GM23248 (cell line): Measurements from ENCODE around the gene OR10H1. TPM values are rescaled to one million over a fixed set of nuclear protein-coding genes. Genes with fewer than 3 reads are reported as not detected.
"Not testable (repeated sequence)": the region's sequence is repeated elsewhere in the genome, so short reads cannot be mapped to it uniquely, and the experiment has no call there.

Experiments
- DNase-seq: peaks from one replicate; pipeline ENCODE4 v3.0.0-alpha.2; 2015
- H2AFZ ChIP-seq: fragments of 200-600 bp; sonication (generic); 2 replicates; pipeline ENCODE4 v1.6.1; 2016; ENCODE audit warnings: antibody characterized with exemption
- H3F3A ChIP-seq: fragments of 200-600 bp; sonication (generic); 2 replicates; pipeline ENCODE4 v1.6.1; 2016; ENCODE audit warnings: mild to moderate bottlenecking, antibody characterized with exemption, mixed run types; ENCODE audit not compliant: insufficient read depth
- H3K27ac ChIP-seq: fragments of 200-600 bp; sonication (generic); 2 replicates; pipeline ENCODE4 v1.5.1; 2016; ENCODE audit warnings: mild to moderate bottlenecking
- H3K27me3 ChIP-seq: fragments of 200-600 bp; sonication (generic); replicated peaks from 2 replicates; pipeline ENCODE4 v1.6.1; 2016; ENCODE audit warnings: mild to moderate bottlenecking; ENCODE audit not compliant: insufficient read depth
- H3K36me3 ChIP-seq: fragments of 200-600 bp; sonication (generic); 2 replicates; pipeline ENCODE4 v1.6.1; 2016; ENCODE audit warnings: low read depth, mild to moderate bottlenecking
- H3K4me1 ChIP-seq: fragments of 200-600 bp; sonication (generic); 2 replicates; pipeline ENCODE4 v1.6.1; 2016; ENCODE audit warnings: mild to moderate bottlenecking; ENCODE audit not compliant: insufficient read depth
- H3K4me2 ChIP-seq: fragments of 200-600 bp; sonication (generic); one replicate; pipeline ENCODE4 v1.6.1; 2016; ENCODE audit warnings: mild to moderate bottlenecking; ENCODE audit not compliant: unreplicated experiment
- H3K4me3 ChIP-seq: fragments of 200-600 bp; sonication (generic); 2 replicates; pipeline ENCODE4 v1.5.1; 2016; ENCODE audit warnings: mild to moderate bottlenecking
- H3K79me2 ChIP-seq: fragments of 200-600 bp; sonication (generic); 2 replicates; pipeline ENCODE4 v1.6.1; 2016; ENCODE audit warnings: mild to moderate bottlenecking; ENCODE audit not compliant: insufficient read depth
- H3K9ac ChIP-seq: fragments of 200-600 bp; sonication (generic); 2 replicates; pipeline ENCODE4 v1.6.1; 2016; ENCODE audit warnings: mild to moderate bottlenecking
- H3K9me2 ChIP-seq: fragments of 200-600 bp; sonication (generic); 2 replicates; pipeline ENCODE4 v1.6.1; 2016; ENCODE audit warnings: mixed run types, mild to moderate bottlenecking, moderate library complexity; ENCODE audit not compliant: insufficient read depth
- H3K9me3 ChIP-seq: fragments of 200-600 bp; sonication (generic); one replicate; pipeline ENCODE4 v1.6.1; 2017; ENCODE audit warnings: low read depth
- H4K20me1 ChIP-seq: fragments of 200-600 bp; sonication (generic); 2 replicates; pipeline ENCODE4 v1.6.0; 2016; ENCODE audit not compliant: insufficient read depth
- EZH2 ChIP-seq: fragments of 200-600 bp; sonication (generic); IDR thresholded peaks from 2 replicates; pipeline ENCODE4 v1.6.1; 2018; ENCODE audit warnings: antibody characterized with exemption, mild to moderate bottlenecking; ENCODE audit not compliant: insufficient read depth, poor library complexity, severe bottlenecking
- EZH2phosphoT487 ChIP-seq: fragments of 200-600 bp; sonication (generic); IDR thresholded peaks from 2 replicates; pipeline ENCODE4 v1.6.1; 2018; ENCODE audit warnings: antibody characterized with exemption, moderate library complexity, mild to moderate bottlenecking, low read depth; ENCODE audit not compliant: insufficient read depth
- WGBS, 2 experiments: methylation state at CpG; one replicate each; pipeline ENCODE4 v1.1.6; 2015 to 2017; ENCODE audit warnings: low lambda C conversion rate in 2 of 2, low coverage in 1 of 2; ENCODE audit errors: missing lambda C conversion rate in 2 of 2; 5-methylcytosine and 5-hydroxymethylcytosine counted together
- in situ Hi-C: fragments of 300-500 bp; cut with MboI; formaldehyde crosslinking; loops from 2 replicates; pipeline ENCODE4 v1.15.0; 2020
- polyA plus RNA-seq: library from polyadenylated mRNA; unstranded; fragments of >200 nt; fragmentation: Nextera tagmentation; extraction: Ambion mirVana; gene quantifications from 2 replicates; pipeline ENCODE4 v1.2.1, GENCODE V29; 2016
- total RNA-seq: library from RNA; depleted of rRNA; stranded (reverse); fragments of >200 nt; shearing (Covaris generic); gene quantifications from 2 replicates; pipeline ENCODE4 v1.2.3, GENCODE V29; 2014

The OR10H1 gene
- total and polyA plus RNA-seq, 2 experiments from 2014 or later: not detected

GRCh38 chr19:15787611-15788155 is 27.8 kb downstream of the OR10H1 start, which contains the start of gene OR10H5:
Gene OR10H5, plus strand, starts transcription at chr19:15787661. Its CDS starts 6,388 bp downstream, at chr19:15794049.
- no peaks in the 10 kb centered on the region for H3K4me1 ChIP-seq
- DNase-seq: no peak
- in situ Hi-C loops: no loop called here

GRCh38 chr19:15782896-15783295 is 32.6 kb downstream of the OR10H1 start:
- H3K4me2 ChIP-seq, H3K4me3 ChIP-seq, H3K4me1 ChIP-seq, H3K36me3 ChIP-seq, DNase-seq, H2AFZ ChIP-seq, H3K79me2 ChIP-seq, H3K27me3 ChIP-seq, H3K9ac ChIP-seq, H4K20me1 ChIP-seq, H3F3A ChIP-seq, H3K9me3 ChIP-seq, H3K27ac ChIP-seq, H3K9me2 ChIP-seq, in situ Hi-C loops: not testable (repeated sequence)
- 25 to 29% methylated on average over 7 of the region's 7 CpGs for WGBS, 2 experiments

More at GRCh38 chr19:15787611-15788155, 27.8 kb downstream of the OR10H1 start, which contains the start of gene OR10H5:
- TF ChIP-seq EZH2: no peak
- no peak for TF ChIP-seq EZH2phosphoT487
- Histone ChIP-seq H3K79me2 (no peaks in the 10 kb centered on the region), H4K20me1 (no peaks in the 10 kb centered on the region), H3K4me3 (no peak within 1 kb of the TSS), H2AFZ (no peak within 1 kb of the TSS), H3K4me2 (no peak within 1 kb of the TSS), H3K27ac (no peak within 1 kb of the TSS), H3K9ac (no peak within 1 kb of the TSS), H3K9me2 (no peaks in the 10 kb centered on the region), H3F3A (no peaks in the 10 kb centered on the region), H3K9me3 (no peaks in the 10 kb centered on the region), H3K36me3 (no peaks in the 10 kb centered on the region), H3K27me3 (no peaks in the 10 kb centered on the region)
- 18 to 21% methylated on average over 6 of the region's 6 CpGs for WGBS, 2 experiments

DNA sequence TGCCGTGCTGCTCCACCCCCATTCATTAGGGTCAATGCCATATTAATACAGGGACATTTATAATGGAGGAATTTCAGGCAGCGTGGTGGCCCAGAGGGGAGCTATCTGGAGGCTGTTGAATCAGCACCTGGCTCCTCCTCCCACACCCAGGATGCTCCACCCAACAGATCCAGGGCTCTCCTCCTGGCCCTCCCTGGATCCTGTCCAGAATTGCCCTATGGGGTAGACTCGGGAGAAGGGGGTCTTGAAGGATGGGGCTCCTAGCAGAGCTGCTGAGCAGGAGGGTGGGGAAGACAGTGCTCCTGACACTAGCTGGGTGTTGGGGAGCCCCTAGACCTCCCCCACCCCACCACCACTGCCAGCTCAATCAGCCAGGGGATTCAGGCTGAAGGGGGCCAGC is 33.3 kb downstream of the OR10H1 start:
- WGBS, 2 experiments: 44 to 45% methylated on average over 3 of the region's 3 CpGs
- Histone ChIP-seq H3K36me3 (no peaks in the 10 kb centered on the region), H4K20me1 (no peaks in the 10 kb centered on the region), H3K4me3 (no peak overlapping the region), H3K27me3 (no peaks in the 10 kb centered on the region), H3K79me2 (no peaks in the 10 kb centered on the region), H2AFZ (no peak overlapping the region), H3K9me2 (no peaks in the 10 kb centered on the region), H3K27ac (no peak overlapping the region), H3K4me1 (no peaks in the 10 kb centered on the region), H3K9ac (no peak overlapping the region), H3K9me3 (no peaks in the 10 kb centered on the region), H3F3A (no peaks in the 10 kb centered on the region), H3K4me2 (no peak overlapping the region)
- DNase-seq: no peak
- TF ChIP-seq EZH2phosphoT487 (no peak), EZH2 (no peak)
- in situ Hi-C loops: no loop called here

GRCh38 chr19:15781661-15782060 is 33.8 kb downstream of the OR10H1 start:
- 45 to 52% methylated on average over 5 of the region's 5 CpGs for WGBS, 2 experiments
- Histone ChIP-seq H3F3A (no peaks in the 10 kb centered on the region), H4K20me1 (no peaks in the 10 kb centered on the region), H3K27ac (no peak overlapping the region), H2AFZ (no peak overlapping the region), H3K36me3 (no peaks in the 10 kb centered on the region), H3K79me2 (no peaks in the 10 kb centered on the region), H3K4me2 (no peak overlapping the region), H3K9me2 (no peaks in the 10 kb centered on the region), H3K27me3 (no peaks in the 10 kb centered on the region), H3K4me1 (no peaks in the 10 kb centered on the region), H3K9ac (no peak overlapping the region), H3K4me3 (no peak overlapping the region), H3K9me3 (no peaks in the 10 kb centered on the region)
- in situ Hi-C loops: no loop called here
- no peak for DNase-seq
- TF ChIP-seq EZH2phosphoT487 (no peak), EZH2 (no peak)
